ENCODE data around the gene ASB16. TPM values are rescaled to one million over a fixed set of nuclear protein-coding genes. Genes with fewer than 3 reads are reported as not detected.

Gene ASB16
- total RNA-seq, 4 donors from 2014 or later: 0.14 to 2.3 (median 1.3) TPM; not detected in 1

GRCh38 chr17:44207743-44208142, 37.2 kb downstream of the ASB16 start:
- Histone ChIP-seq H3K27me3 (no peaks in the 10 kb centered on the region), H3K4me1 (peaks cover 0 to 14% of the 10 kb centered on the region in 2 donors), H3K36me3 (no peaks in the 10 kb centered on the region), H3K27ac (no peak overlapping the region), H3K4me3 (no peak overlapping the region), H3K9me3 (no peaks in the 10 kb centered on the region)
- intact Hi-C loops (cut with DNase I; ENCODE audit: low total_unique reads): no loop called here
- TF ChIP-seq CTCF (IDR thresholded peaks at IDR 0.05): no peak
- TF ChIP-seq POLR2A (IDR thresholded peaks at IDR 0.05): no peak
- no peak for DNase-seq

- intact Hi-C loops (cut with DNase I; ENCODE audit: low total_unique reads): loop anchor here (5.0 kb wide), 1 partner anchor 122 kb away; no protein-coding TSS in a partner anchor
- Histone ChIP-seq H3K4me3 (no peak overlapping the region), H3K4me1 (peaks cover 0 to 14% of the 10 kb centered on the region in 2 donors), H3K9me3 (no peaks in the 10 kb centered on the region), H3K27me3 (no peaks in the 10 kb centered on the region), H3K27ac (peak overlapping the region; percentile 28 to 65), H3K36me3 (no peaks in the 10 kb centered on the region)
- DNase-seq: no peak
- no peak for TF ChIP-seq CTCF (IDR thresholded peaks at IDR 0.05)
- no peak for TF ChIP-seq POLR2A (IDR thresholded peaks at IDR 0.05)
Observed at GRCh38 chr17:44209786-44210341, 39.4 kb downstream of the ASB16 start.

GRCh38 chr17:44210342-44211192, 40.1 kb downstream of the ASB16 start:
- no peaks in the 10 kb centered on the region for H3K36me3 ChIP-seq
- H3K27ac ChIP-seq: peak overlapping the region; percentile 51 to 65
- no peaks in the 10 kb centered on the region for H3K9me3 ChIP-seq
- intact Hi-C loops (cut with DNase I; ENCODE audit: low total_unique reads): loop anchor here (5.0 kb wide), 1 partner anchor 122 kb away; no protein-coding TSS in a partner anchor
- TF ChIP-seq CTCF (IDR thresholded peaks at IDR 0.05) (peak; percentile 97 to 100 (median 99)), POLR2A (IDR thresholded peaks at IDR 0.05) (peak; percentile 43 to 45)
- DNase-seq: peak; percentile 84 to 89
- peaks cover 0 to 14% of the 10 kb centered on the region in 2 donors for H3K4me1 ChIP-seq
- H3K4me3 ChIP-seq: no peak overlapping the region
- no peaks in the 10 kb centered on the region for H3K27me3 ChIP-seq

- DNase-seq: no peak
- TF ChIP-seq POLR2A (IDR thresholded peaks at IDR 0.05): no peak
- no peak for TF ChIP-seq CTCF (IDR thresholded peaks at IDR 0.05)
- Histone ChIP-seq H3K4me1 (peaks cover 2 to 14% of the 10 kb centered on the region in 2 donors), H3K9me3 (no peaks in the 10 kb centered on the region), H3K27ac (peak overlapping the region in 1 of 2 donors; percentile 65), H3K27me3 (no peaks in the 10 kb centered on the region), H3K4me3 (no peak overlapping the region), H3K36me3 (no peaks in the 10 kb centered on the region)
- intact Hi-C loops (cut with DNase I; ENCODE audit: low total_unique reads): loop anchor here (5.0 kb wide), 1 partner anchor 121 kb away; no protein-coding TSS in a partner anchor
Observed at GRCh38 chr17:44211281-44212265, 41.1 kb downstream of the ASB16 start.
